HG03439 (cell line): ENCODE results near the gene HDAC10.

Source experiments
- ATAC-seq: cut with Tn5 transposase; IDR thresholded peaks from one replicate; pipeline ENCODE4 v1.9.1; 2021; ENCODE audit warnings: mild to moderate bottlenecking, moderate library complexity; ENCODE audit not compliant: unreplicated experiment

Gene HDAC10

GRCh38 chr22:50243685-50244419, 7.2 kb downstream of the HDAC10 start:
- ATAC-seq: no peak

- no peak for ATAC-seq
Measured at GRCh38 chr22:50242406-50242949, 8.6 kb downstream of the HDAC10 start.

- no peak for ATAC-seq
Measured at GRCh38 chr22:50238755-50239154, 12.3 kb downstream of the HDAC10 start.

- no peak for ATAC-seq
Measured at GRCh38 chr22:50236731-50237409, 14.2 kb downstream of the HDAC10 start.

GRCh38 chr22:50233223-50233622, 17.8 kb downstream of the HDAC10 start:
- no peak for ATAC-seq

- no peak for ATAC-seq
Measured at GRCh38 chr22:50232481-50233151, 18.4 kb downstream of the HDAC10 start.

- ATAC-seq: no peak
Measured at GRCh38 chr22:50229370-50229769, 21.7 kb downstream of the HDAC10 start.

- no peak for ATAC-seq
Measured at GRCh38 chr22:50228366-50228765, 22.7 kb downstream of the HDAC10 start.

- no peak for ATAC-seq
Measured at GRCh38 chr22:50227579-50228215, 23.4 kb downstream of the HDAC10 start.

GRCh38 chr22:50226875-50227165, 24.2 kb downstream of the HDAC10 start:
- ATAC-seq: no peak

GRCh38 chr22:50226063-50226874, 24.8 kb downstream of the HDAC10 start:
- no peak for ATAC-seq

- ATAC-seq: no peak
Measured at GRCh38 chr22:50225200-50225969, 25.7 kb downstream of the HDAC10 start.

- ATAC-seq: no peak
Measured at GRCh38 chr22:50224071-50224470, 27.0 kb downstream of the HDAC10 start.

- ATAC-seq: no peak
Measured at GRCh38 chr22:50222508-50222907, 28.6 kb downstream of the HDAC10 start.

- no peak for ATAC-seq
Measured at GRCh38 chr22:50221410-50222300, 29.4 kb downstream of the HDAC10 start.

- ATAC-seq: no peak
Measured at GRCh38 chr22:50220603-50221409, 30.3 kb downstream of the HDAC10 start.

GRCh38 chr22:50219800-50220602, 31.1 kb downstream of the HDAC10 start:
- no peak for ATAC-seq
